Measurements from ENCODE around the gene MAGEA9B.
"Not testable (repeated sequence)": the region's sequence is repeated elsewhere in the genome, so short reads cannot be mapped to it uniquely, and the experiment has no call there.

MAGEA9B gene

GRCh38 chrX:149572743-149573142 lies 14.5 kb downstream of the MAGEA9B start:
- in situ Hi-C loops (cut with MboI; ENCODE audit: low sequenced_read_pairs): no loop called here

GRCh38 chrX:149571770-149572169 lies 15.5 kb downstream of the MAGEA9B start:
- in situ Hi-C loops (cut with MboI; ENCODE audit: low sequenced_read_pairs): no loop called here

GRCh38 chrX:149570668-149571067 lies 16.6 kb downstream of the MAGEA9B start:
- in situ Hi-C loops (cut with MboI; ENCODE audit: low sequenced_read_pairs): no loop called here

GRCh38 chrX:149569770-149570169 lies 17.5 kb downstream of the MAGEA9B start:
- in situ Hi-C loops (cut with MboI; ENCODE audit: low sequenced_read_pairs): no loop called here

- in situ Hi-C loops (cut with MboI; ENCODE audit: low sequenced_read_pairs): no loop called here
Measured at GRCh38 chrX:149568701-149569296, 18.5 kb downstream of the MAGEA9B start.

- in situ Hi-C loops (cut with MboI; ENCODE audit: low sequenced_read_pairs): no loop called here
Measured at GRCh38 chrX:149567621-149568417, 19.4 kb downstream of the MAGEA9B start.

GRCh38 chrX:149563359-149563758 lies 23.9 kb downstream of the MAGEA9B start:
- in situ Hi-C loops (cut with MboI; ENCODE audit: low sequenced_read_pairs): no loop called here

- in situ Hi-C loops (cut with MboI; ENCODE audit: low sequenced_read_pairs): not testable (repeated sequence)
Measured at GRCh38 chrX:149555251-149555650, 32.0 kb downstream of the MAGEA9B start.

- in situ Hi-C loops (cut with MboI; ENCODE audit: low sequenced_read_pairs): not testable (repeated sequence)
Measured at GRCh38 chrX:149551939-149552248, 35.4 kb downstream of the MAGEA9B start.

GRCh38 chrX:149551245-149551938 lies 35.9 kb downstream of the MAGEA9B start:
- in situ Hi-C loops (cut with MboI; ENCODE audit: low sequenced_read_pairs): not testable (repeated sequence)

- in situ Hi-C loops (cut with MboI; ENCODE audit: low sequenced_read_pairs): not testable (repeated sequence)
Measured at GRCh38 chrX:149550454-149550853, 36.8 kb downstream of the MAGEA9B start.

GRCh38 chrX:149549701-149550100 lies 37.6 kb downstream of the MAGEA9B start, which contains the start of gene HSFX3:
HSFX3 (minus strand) TSS chrX:149549924; CDS start chrX:149549852, 72 bp downstream.
- in situ Hi-C loops (cut with MboI; ENCODE audit: low sequenced_read_pairs): not testable (repeated sequence)

- in situ Hi-C loops (cut with MboI; ENCODE audit: low sequenced_read_pairs): not testable (repeated sequence)
Measured at GRCh38 chrX:149547782-149548181, 39.5 kb downstream of the MAGEA9B start.

GRCh38 chrX:149546962-149547361 lies 40.3 kb downstream of the MAGEA9B start:
- in situ Hi-C loops (cut with MboI; ENCODE audit: low sequenced_read_pairs): not testable (repeated sequence)

- in situ Hi-C loops (cut with MboI; ENCODE audit: low sequenced_read_pairs): not testable (repeated sequence)
Measured at GRCh38 chrX:149545545-149546543, 41.4 kb downstream of the MAGEA9B start.

GRCh38 chrX:149541521-149542047 lies 45.7 kb downstream of the MAGEA9B start:
- in situ Hi-C loops (cut with MboI; ENCODE audit: low sequenced_read_pairs): no loop called here

GRCh38 chrX:149540621-149541520 lies 46.4 kb downstream of the MAGEA9B start, which contains the start of gene EOLA1:
EOLA1 (plus strand) TSS chrX:149541012; CDS start chrX:149545631, 4,619 bp downstream.
- in situ Hi-C loops (cut with MboI; ENCODE audit: low sequenced_read_pairs): no loop called here

GRCh38 chrX:149540131-149540620 lies 47.1 kb downstream of the MAGEA9B start:
- in situ Hi-C loops (cut with MboI; ENCODE audit: low sequenced_read_pairs): no loop called here

Measured in HL-60/S4 (cell line).